ENCODE measurements around the gene KCNQ1. TPM values are rescaled to one million over a fixed set of nuclear protein-coding genes. Genes with fewer than 3 reads are reported as not detected.
A peak's percentile ranks its signal among the peaks of the same experiment; 100 is the strongest.

The KCNQ1 gene
- total RNA-seq, 1 experiment from 2014 or later = not detected

DNA sequence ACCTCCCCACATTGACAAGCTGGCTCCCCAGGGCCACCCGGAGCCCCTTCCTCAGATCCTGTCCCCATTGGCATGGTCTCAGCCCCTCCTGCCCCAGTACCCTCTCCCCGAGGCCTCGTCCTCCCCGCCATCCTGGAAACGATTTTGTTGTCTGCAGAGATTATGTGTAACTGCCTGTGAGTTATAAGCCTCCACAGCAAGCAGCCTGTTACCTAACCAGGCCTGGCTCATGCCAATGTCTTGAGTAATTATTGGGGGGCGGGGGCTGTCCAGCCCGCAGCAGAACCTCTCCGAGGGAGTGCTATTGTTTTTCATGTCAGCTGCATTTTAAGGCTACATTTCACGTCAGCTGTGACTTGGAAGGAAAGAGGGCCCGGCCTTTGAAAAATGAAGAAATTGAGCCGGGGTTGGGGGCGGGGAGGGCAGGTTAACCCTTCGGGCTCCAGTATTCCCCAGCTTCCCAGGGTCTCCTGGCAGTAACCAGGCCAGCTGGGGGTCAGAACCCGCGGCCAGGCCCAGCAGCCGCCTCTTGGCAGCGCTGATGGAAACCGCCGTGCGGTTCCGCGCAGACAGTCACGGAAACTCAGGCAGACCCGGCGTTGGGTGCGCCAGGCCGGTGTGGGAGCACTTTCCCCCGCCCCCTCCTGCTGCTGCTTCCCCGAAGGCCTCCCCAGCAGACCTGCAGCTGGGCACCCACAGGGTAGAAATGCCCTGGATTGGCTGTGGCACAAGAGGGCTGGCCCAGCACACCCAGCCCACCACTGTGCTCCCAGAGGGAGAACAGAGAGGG is 381.3 kb downstream of the KCNQ1 start:
- peak overlapping the region; percentile 28; the same call in 1 of the 2 replicates for H3K27ac ChIP-seq

DNA sequence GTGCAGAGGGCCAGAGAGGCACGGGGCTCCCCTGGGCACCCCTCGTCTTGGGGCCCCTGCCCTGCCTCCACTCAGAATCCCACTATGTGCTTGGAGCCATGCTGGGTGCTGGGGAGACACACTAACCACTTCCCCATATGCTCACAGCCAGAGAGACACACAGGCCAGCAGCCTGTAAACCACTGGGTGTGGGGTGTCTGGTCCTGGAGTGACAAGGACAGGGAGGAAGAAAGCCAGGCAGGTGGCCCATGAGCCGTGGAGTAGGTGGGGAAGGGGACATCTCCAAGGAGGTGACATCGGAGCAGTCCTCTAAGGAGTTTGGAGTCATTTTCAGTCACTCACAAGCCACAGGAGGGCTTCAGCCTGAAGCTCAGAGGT is 381.9 kb downstream of the KCNQ1 start:
- DNase-seq = no peak
- Histone ChIP-seq H3K36me3 (no peaks in the 10 kb centered on the region), H3K4me1 (no peaks in the 10 kb centered on the region), H3K27me3 (no peaks in the 10 kb centered on the region), H3K9me3 (replicated peaks) (peaks cover 13% of the 10 kb centered on the region; the same call in 1 of the 2 replicates), H3K4me3 (no peak overlapping the region), H3K27ac (no peak overlapping the region)

More for the DNA sequence above, 381.3 kb downstream of the KCNQ1 start:
- no peak overlapping the region for H3K4me3 ChIP-seq
- H3K4me1 ChIP-seq = no peaks in the 10 kb centered on the region
- H3K9me3 ChIP-seq (replicated peaks) = peaks cover 13% of the 10 kb centered on the region; the same call in 1 of the 2 replicates
- DNase-seq = peak; percentile 41 to 52
- H3K27me3 ChIP-seq = no peaks in the 10 kb centered on the region
- no peaks in the 10 kb centered on the region for H3K36me3 ChIP-seq

DNA sequence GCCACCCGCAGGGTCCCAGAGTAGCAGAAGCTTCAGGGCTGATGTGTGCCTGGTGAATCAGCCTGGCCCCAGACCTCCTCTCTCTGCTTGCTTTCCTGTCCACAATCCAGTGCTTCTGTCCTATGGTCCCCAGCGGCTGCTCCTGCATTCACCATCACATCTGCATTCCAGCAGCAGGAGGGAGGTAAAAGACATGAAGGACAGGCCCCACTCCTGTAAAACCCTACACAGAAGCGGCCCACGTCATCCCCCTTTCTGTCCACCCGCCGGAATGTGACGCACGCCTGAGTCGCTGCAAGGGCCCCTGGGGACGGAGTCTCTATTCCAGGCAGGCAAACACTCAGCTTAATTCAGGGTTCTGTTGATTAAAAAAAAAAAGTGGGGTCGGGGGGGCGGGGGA is 382.4 kb downstream of the KCNQ1 start:
- peaks cover 13% of the 10 kb centered on the region; the same call in 1 of the 2 replicates for H3K9me3 ChIP-seq (replicated peaks)
- no peak overlapping the region for H3K4me3 ChIP-seq
- DNase-seq = no peak
- no peaks in the 10 kb centered on the region for H3K27me3 ChIP-seq
- no peaks in the 10 kb centered on the region for H3K36me3 ChIP-seq
- no peak overlapping the region for H3K27ac ChIP-seq
- H3K4me1 ChIP-seq = no peaks in the 10 kb centered on the region

DNA sequence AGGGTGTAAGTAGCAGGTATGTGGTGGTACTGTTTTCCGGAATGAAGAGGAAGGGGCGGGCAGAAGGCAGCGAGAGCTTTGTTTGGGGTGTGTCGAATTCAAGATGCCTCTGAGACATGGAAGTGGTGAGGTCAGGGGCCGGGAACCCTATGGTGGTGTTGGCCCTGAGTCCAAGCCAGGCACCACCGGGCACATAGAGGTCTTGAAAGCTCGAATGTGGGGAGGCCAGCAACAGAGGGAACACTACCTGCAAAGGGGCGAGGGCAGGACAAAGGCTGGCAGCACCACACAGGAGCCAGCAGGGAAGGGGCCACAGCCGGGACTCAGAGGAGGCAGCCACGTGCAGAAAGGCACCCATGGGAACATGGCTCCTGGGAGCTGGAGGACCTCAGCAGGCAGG is 383.0 kb downstream of the KCNQ1 start:
- Histone ChIP-seq H3K36me3 (no peaks in the 10 kb centered on the region), H3K9me3 (replicated peaks) (peaks cover 13% of the 10 kb centered on the region; the same call in 1 of the 2 replicates), H3K27ac (no peak overlapping the region), H3K4me1 (no peaks in the 10 kb centered on the region), H3K27me3 (no peaks in the 10 kb centered on the region), H3K4me3 (no peak overlapping the region)
- DNase-seq = no peak

DNA sequence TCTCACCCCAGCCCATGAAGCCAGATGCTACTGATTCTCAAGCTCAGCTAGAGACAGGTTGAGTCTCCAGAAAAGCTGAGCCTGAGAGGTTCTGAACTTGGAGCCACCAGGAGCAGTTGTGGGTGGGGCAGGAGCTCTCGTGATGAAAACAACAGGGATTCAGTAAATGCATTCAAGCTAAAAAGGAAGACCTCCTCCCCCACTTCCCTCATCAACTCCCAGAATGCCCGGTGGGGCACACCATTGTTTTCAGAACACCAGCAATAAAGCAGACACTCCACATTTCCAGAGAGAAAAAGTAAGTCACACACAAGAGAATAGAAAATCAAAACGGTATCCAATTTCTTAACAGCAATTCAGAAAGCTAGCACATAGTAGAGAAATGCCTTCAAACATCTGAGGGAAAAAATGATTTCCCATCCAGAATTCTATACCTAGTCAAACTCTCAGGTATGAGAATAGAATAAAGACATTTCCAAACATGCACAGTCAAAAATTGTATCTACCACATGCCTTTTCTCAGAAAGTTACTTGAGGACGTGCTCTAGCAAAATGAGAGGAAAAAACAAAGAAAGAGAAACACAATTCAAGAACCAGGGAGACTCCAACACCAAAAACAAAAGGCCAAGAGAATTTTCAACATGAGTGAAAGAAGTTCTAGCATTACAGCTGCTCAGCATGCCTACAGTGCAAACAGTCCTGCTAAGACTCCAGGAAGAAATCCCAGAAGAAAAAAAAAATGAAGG is 383.9 kb downstream of the KCNQ1 start:
- H3K27ac ChIP-seq = no peak overlapping the region
- H3K4me3 ChIP-seq = no peak overlapping the region
- H3K4me1 ChIP-seq = no peaks in the 10 kb centered on the region
- no peaks in the 10 kb centered on the region for H3K36me3 ChIP-seq
- peaks cover 9% of the 10 kb centered on the region; the same call in 1 of the 2 replicates for H3K9me3 ChIP-seq (replicated peaks)
- no peak for DNase-seq
- H3K27me3 ChIP-seq = no peaks in the 10 kb centered on the region

DNA sequence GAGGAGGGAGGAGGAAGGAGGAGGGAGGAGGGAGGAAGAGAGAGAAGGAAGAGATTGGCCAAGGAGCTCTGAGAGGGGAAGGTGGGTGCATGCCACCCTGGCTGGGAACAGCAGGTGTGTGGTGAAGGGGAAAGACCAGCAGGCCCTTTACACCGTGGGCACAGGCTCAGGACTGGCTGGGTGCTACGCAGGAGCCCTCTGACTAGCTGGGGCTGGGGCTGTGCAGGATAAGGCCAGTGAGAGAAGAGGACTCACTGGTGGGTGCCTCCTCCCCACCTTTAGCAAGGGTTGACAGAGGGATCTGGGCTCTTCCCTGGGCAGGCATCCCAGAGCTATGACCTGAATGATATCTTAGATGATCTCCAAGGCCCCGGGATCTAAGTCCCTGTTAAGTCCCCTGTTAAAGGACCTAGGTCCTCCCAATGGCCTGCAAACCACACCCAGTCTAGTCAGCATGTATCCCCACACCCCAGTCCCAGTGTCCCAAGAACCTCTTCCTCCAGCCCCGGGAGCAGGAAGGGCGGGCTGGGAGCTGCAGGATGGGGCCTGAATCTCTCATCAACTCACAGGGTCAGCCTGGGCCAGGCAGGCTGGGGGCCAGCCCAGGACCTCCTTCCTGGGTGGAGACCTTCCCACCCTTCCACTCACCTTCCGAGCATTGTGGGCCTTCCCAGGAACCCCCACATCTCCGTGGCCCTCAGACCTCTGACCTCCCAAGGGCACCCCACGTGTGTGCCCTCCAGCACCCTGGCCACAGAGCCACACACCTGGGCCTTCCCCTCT is 385.4 kb downstream of the KCNQ1 start:
- Histone ChIP-seq H3K4me1 (no peaks in the 10 kb centered on the region), H3K27me3 (no peaks in the 10 kb centered on the region), H3K4me3 (no peak overlapping the region), H3K9me3 (replicated peaks) (peaks cover 9% of the 10 kb centered on the region; the same call in 1 of the 2 replicates), H3K36me3 (no peaks in the 10 kb centered on the region), H3K27ac (no peak overlapping the region)
- no peak for DNase-seq

DNA sequence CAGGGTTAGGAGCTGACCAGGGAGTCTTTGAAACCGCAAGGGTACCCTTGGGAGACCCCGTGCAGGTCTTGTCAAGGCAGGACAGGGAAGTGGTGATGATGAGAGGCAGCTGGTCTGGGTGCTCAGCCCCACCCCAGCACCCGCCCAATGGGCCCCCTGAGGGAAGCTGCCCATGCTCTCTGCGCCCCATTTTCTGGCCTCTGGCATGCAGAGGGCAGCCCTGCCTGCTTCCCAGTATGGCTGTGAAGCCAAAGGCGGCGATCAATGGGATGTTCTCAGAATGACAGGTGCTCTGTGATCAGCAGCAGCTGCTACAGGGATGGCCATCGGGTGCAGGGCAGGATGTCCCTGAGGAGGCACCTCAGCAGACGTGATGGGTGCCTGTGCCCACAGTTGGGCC is 386.1 kb downstream of the KCNQ1 start:
- Histone ChIP-seq H3K27ac (no peak overlapping the region), H3K9me3 (replicated peaks) (peaks cover 9% of the 10 kb centered on the region; the same call in 1 of the 2 replicates), H3K4me3 (no peak overlapping the region), H3K4me1 (no peaks in the 10 kb centered on the region), H3K36me3 (no peaks in the 10 kb centered on the region), H3K27me3 (no peaks in the 10 kb centered on the region)
- DNase-seq = no peak

DNA sequence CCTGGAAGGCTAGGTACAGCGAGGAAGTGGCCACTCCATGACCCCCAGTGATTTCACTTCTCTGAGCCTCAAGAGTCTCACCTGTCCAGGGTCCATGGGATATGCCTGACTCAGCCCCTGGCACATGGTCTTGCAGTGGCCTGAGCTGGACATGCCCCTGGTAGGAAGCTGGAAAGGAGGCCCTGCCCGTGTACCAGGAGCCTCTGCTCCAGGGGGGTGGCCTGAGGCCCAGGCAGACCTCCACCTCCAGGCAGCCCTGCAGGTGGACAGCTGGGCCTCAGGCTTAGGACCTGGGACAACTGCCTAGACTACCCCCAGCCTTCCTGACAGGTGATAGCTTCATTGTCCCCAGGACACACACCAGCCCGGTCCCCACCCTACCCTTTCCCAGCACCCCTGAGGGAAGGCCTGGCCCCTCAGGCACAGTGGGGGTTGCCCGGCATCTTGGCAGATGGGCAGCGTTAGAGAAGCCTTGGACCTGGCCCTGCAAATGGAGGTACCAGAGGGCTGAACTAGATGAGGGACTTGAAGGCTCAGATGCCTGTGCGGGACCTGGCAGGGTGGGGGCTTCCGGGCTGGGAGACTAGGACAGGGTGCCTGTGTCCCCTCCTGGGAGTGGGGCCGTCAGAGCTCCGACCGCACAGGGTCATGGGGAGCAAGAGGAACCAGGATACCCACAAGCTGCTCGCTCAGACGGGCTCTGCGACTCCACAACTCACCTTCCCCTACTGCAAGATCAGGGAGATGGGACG is 387.1 kb downstream of the KCNQ1 start:
- H3K27me3 ChIP-seq = 0 out of 2 replicates have a peak, but pooled peaks cover 5% of the 10 kb centered on the region
- no peaks in the 10 kb centered on the region for H3K4me1 ChIP-seq
- no peak for DNase-seq
- H3K4me3 ChIP-seq = no peak overlapping the region
- no peaks in the 10 kb centered on the region for H3K36me3 ChIP-seq
- no peak overlapping the region for H3K27ac ChIP-seq
- peaks cover 9% of the 10 kb centered on the region; the same call in 1 of the 2 replicates for H3K9me3 ChIP-seq (replicated peaks)

DNA sequence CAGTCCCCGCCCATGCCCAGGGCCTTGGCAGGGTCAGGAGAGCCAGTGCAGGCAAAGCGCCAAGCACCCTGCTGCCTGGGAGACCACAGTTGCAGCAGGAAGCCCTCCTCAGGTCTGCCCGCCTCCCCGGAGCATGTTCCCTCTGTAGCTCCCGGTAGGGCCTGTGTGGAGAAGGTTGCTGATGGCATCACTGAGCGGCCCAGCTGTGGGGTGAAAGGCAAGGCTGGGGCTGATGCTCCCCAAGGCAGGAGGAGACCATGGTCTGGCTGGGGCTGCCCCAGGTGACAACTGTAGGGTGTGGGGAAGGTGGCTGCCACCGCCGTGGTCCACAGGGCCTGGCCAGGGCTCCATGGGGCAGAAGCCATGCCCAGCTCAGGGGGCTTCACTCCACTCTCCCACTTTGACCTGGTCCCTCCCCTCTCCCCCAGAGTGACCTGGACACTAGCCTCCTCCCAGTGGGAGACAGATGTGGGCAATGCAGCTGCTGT is 387.8 kb downstream of the KCNQ1 start:
- no peaks in the 10 kb centered on the region for H3K4me1 ChIP-seq
- no peak for DNase-seq

DNA sequence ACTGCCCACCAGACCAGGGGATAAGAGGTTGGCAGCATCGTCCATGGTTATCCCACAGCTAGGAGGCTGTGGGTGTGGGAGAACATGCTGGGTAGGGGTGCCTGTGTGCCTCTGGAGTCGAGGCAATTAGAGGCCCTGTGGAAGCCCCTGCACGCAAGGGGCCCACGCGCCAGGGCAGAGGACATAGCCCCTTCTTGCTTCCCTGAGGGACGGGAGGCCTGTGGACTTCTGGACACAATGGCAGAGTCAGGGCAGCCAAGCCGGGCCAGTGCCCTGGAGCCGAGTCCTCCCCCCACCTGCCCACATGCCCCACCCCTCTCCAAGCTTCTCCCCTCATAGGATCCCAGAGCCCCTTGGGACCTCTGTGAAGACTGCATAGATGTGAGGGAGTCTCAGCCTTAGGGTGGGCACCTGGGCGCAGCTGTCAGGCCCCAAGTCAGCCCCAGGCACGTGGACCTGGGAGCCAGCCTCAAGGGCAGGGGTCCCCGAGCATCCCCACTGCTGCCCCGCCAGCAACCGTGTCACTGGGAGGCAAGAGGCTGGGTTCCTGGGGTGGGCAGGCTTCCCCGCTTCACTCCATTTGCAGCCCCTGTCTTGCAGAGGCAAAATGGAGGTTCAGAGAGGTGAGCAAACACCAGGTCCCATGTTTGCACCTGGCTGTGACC is 388.4 kb downstream of the KCNQ1 start:
- Histone ChIP-seq H3K4me1 (no peaks in the 10 kb centered on the region), H3K9me3 (replicated peaks) (peaks cover 9% of the 10 kb centered on the region; the same call in 1 of the 2 replicates), H3K27me3 (0 out of 2 replicates have a peak, but pooled peaks cover 5% of the 10 kb centered on the region), H3K36me3 (no peaks in the 10 kb centered on the region), H3K27ac (no peak overlapping the region), H3K4me3 (no peak overlapping the region)
- no peak for DNase-seq

More for the DNA sequence above, 387.8 kb downstream of the KCNQ1 start:
- Histone ChIP-seq H3K27me3 (0 out of 2 replicates have a peak, but pooled peaks cover 5% of the 10 kb centered on the region), H3K36me3 (no peaks in the 10 kb centered on the region), H3K27ac (no peak overlapping the region), H3K9me3 (replicated peaks) (peaks cover 9% of the 10 kb centered on the region; the same call in 1 of the 2 replicates), H3K4me3 (no peak overlapping the region)

DNA sequence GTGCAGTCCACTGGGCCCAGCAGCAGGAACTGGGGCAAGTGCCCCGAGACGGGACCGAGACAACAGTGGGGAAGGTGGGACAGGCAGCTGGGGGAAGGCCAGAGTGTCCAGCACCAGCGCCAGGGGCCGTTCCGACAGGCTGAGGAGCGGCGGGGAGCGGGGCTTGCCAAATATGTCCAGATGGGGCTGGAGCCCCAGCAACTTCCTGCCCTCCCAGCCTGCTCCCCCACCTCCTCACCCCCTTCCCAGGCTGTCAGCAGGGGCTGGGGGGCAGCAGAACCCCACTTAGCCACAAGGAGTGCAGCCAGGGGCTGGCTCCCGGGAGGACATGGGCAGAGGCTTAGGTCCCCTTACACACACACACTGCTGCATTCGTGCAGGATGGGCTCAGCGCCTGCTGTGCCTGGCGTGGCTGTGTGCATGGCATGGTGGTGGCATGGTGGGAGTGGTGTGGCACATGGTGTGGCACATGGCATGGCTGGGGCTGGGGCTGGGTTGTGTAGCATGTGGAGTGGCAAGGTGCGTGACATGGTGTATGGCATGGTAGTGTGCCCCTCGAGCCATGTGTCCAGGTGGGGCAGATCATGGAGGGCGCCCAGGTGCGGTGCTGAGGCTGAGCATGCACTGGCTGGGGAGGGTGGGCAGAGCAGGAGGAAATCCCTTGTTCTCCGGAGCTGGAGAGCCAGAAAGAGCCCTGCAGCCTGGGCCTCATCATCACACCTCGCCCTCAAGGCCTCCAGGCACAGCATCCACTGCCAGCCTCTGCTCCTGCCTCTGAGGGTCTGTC is 389.1 kb downstream of the KCNQ1 start:
- Histone ChIP-seq H3K4me3 (no peak overlapping the region), H3K27ac (no peak overlapping the region), H3K27me3 (0 out of 2 replicates have a peak, but pooled peaks cover 5% of the 10 kb centered on the region), H3K36me3 (no peaks in the 10 kb centered on the region), H3K4me1 (no peaks in the 10 kb centered on the region), H3K9me3 (replicated peaks) (peaks cover 6% of the 10 kb centered on the region; the same call in 1 of the 2 replicates)
- DNase-seq = no peak

DNA sequence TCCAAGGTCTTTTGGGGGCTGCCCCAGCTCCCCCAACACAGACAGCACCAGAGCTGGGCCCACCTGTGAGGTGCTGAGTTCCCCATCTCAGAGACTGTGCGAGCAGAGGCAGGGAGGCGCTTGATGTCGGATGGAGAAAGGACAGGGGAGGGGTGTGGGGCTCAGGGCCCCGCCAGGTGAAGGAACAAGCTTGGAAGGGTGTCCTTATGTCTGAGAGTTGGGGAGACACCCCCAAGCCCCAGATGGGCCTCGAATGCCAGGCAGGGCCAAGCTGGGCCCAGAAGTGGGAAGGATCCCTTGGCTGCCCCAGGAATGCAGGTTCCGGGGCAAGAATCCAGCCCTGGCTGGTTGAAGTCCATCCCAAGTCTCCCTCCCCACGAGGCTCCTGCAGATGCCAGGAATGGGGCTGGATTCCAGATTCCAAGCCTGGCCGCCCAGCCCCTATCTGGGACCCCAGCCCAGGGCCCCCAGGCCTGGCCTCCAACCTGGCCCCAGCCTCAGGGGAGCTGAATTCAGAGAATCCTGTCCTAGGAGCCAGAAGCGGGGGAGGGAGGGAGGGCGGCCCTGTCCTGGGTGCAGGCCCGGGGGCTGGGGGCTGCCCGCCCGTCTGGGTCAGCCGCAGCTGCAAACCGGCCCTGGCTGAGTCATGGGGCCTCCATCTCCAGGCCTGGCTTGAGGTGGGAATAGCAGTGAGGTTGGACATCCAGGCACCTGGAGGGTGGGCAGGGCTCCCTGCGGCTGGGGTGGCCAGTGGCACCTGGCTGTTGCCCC is 389.9 kb downstream of the KCNQ1 start:
- Histone ChIP-seq H3K4me1 (no peaks in the 10 kb centered on the region), H3K27ac (no peak overlapping the region), H3K4me3 (no peak overlapping the region)

More for the DNA sequence above, 389.9 kb downstream of the KCNQ1 start:
- H3K36me3 ChIP-seq = no peaks in the 10 kb centered on the region
- no peaks in the 10 kb centered on the region for H3K9me3 ChIP-seq (replicated peaks)
- 0 out of 2 replicates have a peak, but pooled peaks cover 5% of the 10 kb centered on the region for H3K27me3 ChIP-seq
- DNase-seq = no peak
